Measurements from ENCODE around the gene ANKRD39. TPM values are rescaled to one million over a fixed set of nuclear protein-coding genes. Genes with fewer than 3 reads are reported as not detected.

ANKRD39 gene, protein sequence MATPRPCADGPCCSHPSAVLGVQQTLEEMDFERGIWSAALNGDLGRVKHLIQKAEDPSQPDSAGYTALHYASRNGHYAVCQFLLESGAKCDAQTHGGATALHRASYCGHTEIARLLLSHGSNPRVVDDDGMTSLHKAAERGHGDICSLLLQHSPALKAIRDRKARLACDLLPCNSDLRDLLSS
- total RNA-seq, result 10 to 100 TPM; 11.4 to 34.1 (median 26.1) TPM
- 10 to 100 TPM; 12.5 to 14.8 (median 12.6) TPM for polyA plus RNA-seq

DNA sequence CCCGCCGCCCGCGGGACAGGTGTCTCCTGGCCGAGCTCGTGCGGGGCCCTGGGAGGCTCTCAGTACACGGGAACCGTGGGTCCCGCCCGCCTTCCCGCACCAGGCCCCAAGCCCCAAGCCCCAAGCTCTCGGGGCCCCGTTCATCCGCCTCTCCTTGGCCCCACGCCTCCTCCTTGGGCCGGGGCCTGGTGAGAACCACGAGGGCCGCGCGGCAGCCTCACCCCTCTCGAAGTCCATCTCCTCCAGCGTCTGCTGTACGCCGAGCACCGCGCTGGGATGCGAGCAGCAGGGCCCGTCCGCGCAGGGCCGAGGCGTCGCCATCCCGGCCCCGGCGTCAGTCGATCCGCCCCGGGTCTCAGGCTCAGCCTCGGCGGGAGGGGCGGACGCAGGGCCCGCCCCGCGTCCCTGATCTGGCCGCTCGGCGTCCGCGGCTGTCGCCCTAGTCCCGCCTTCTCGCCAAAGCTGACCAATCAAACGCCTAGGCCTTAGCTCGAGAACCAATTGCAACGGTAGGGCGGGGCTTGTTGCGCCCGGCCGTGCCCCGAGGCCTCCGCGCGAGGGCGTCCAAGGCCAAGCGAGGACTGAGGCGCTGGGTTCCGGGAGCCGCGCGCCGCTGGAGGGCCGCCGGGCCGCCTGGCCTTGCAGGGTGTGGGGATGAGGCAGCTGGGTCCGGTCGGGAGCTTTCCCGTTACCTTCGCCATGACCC is at the start of gene ANKRD39:
TSS of gene ANKRD39 (minus strand) at position 350 of the 706 bp plus-strand sequence. CDS start at position 321, 29 bp downstream.
- Histone ChIP-seq H3K27me3 (no peaks in the 10 kb centered on the region), H3K27ac (peak within 1 kb of the TSS; percentile 87 to 100 (median 92)), H3K36me3 (peaks cover 25 to 46% (median 30%) of the 10 kb centered on the region in 4 donors), H3K4me1 (peaks cover 0 to 62% (median 54%) of the 10 kb centered on the region in 4 donors), H3K9me3 (no peaks in the 10 kb centered on the region), H3K4me3 (peak within 1 kb of the TSS; percentile 64 to 85 (median 74))
- intact Hi-C loops (cut with DNase I), result loop anchor here (1.0 to 5.0 kb wide), 8 partner anchors 10 to 254 kb away; partner anchors contain the start of genes ANKRD36, CNNM3, CNNM4 and KANSL3
- 0% methylated on average over 81 of the region's 81 CpGs for WGBS, 2 donors
- TF ChIP-seq, protein P1, sequence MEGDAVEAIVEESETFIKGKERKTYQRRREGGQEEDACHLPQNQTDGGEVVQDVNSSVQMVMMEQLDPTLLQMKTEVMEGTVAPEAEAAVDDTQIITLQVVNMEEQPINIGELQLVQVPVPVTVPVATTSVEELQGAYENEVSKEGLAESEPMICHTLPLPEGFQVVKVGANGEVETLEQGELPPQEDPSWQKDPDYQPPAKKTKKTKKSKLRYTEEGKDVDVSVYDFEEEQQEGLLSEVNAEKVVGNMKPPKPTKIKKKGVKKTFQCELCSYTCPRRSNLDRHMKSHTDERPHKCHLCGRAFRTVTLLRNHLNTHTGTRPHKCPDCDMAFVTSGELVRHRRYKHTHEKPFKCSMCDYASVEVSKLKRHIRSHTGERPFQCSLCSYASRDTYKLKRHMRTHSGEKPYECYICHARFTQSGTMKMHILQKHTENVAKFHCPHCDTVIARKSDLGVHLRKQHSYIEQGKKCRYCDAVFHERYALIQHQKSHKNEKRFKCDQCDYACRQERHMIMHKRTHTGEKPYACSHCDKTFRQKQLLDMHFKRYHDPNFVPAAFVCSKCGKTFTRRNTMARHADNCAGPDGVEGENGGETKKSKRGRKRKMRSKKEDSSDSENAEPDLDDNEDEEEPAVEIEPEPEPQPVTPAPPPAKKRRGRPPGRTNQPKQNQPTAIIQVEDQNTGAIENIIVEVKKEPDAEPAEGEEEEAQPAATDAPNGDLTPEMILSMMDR (IDR thresholded peaks at IDR 0.05), result peak; percentile 65 to 95 (median 66)
- no peak for TF ChIP-seq EP300 (IDR thresholded peaks at IDR 0.05)
- TF ChIP-seq POLR2AphosphoS5 (IDR thresholded peaks at IDR 0.05), result peak; percentile 70 to 86 (median 81)
- TF ChIP-seq POLR2A (IDR thresholded peaks at IDR 0.05), result peak; percentile 57 to 66
- peak; percentile 99 for DNase-seq

DNA sequence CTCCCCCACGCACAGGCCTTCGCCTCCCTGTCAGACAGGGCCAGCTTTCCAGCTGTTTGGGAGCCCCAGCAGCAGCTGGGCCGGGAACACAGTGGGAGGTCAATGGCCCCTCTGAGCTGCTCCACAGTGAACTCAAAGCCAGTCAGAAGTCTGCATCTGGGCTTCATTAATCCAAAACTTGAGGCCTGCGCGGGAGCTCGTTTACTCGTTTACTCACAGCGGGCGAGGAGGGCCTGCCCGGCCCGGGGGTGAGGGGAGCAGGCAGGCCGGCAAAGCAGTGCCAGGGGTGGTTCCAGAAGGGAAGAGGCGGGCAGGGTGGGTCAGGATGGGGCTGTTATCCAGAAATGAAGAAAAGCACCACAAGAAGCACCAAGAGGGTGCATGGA is 48.9 kb upstream of the ANKRD39 start:
- TF ChIP-seq POLR2AphosphoS5 (IDR thresholded peaks at IDR 0.05) (peak in 3 of 4 donors; percentile 6 to 42 (median 19)), EP300 (IDR thresholded peaks at IDR 0.05) (no peak)
- Histone ChIP-seq H3K27ac (peak overlapping the region; percentile 92 to 97 (median 93)), H3K36me3 (no peaks in the 10 kb centered on the region), H3K4me3 (peak overlapping the region; percentile 23 to 30 (median 26)), H3K9me3 (no peaks in the 10 kb centered on the region), H3K27me3 (no peaks in the 10 kb centered on the region), H3K4me1 (peaks cover 5 to 62% (median 56%) of the 10 kb centered on the region in 4 donors)
- peak; percentile 87 for DNase-seq
- 47 to 64% methylated on average over 13 of the region's 13 CpGs for whole genome bisulfite sequencing, 2 donors
- intact Hi-C loops (cut with DNase I), result loop anchor here (1.0 kb wide), 4 partner anchors 19 to 48 kb away; partner anchors contain the start of genes ANKRD39 and SEMA4C

DNA sequence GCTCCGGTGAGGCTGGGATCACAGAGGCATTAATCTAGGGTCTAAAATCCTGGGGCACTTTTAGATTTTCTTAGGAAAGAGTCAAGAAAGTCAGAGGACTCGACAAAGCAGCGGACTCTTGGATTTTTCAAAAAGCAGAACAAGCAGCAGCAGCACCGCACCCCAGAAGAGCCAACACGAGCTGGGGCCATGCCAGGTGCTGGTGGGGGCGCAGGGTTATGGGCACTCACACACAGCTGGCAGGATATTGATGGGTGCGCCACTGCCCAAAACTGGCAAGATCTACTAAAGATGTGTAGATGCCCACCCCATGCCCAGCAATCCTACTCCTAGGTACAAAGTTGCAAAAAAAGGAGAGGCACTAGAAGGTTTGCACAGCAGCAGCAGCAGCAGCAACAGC is 46.0 kb upstream of the ANKRD39 start:
- Histone ChIP-seq H3K9me3 (no peaks in the 10 kb centered on the region), H3K4me1 (peaks cover 5 to 70% (median 62%) of the 10 kb centered on the region in 4 donors), H3K27ac (peak overlapping the region; percentile 92 to 97 (median 93)), H3K27me3 (no peaks in the 10 kb centered on the region), H3K36me3 (no peaks in the 10 kb centered on the region), H3K4me3 (no peak overlapping the region)
- intact Hi-C loops (cut with DNase I), result no loop called here
- no peak for DNase-seq
- TF ChIP-seq POLR2AphosphoS5 (IDR thresholded peaks at IDR 0.05), result no peak
- TF ChIP-seq, protein P1 (IDR thresholded peaks at IDR 0.05), result no peak
- TF ChIP-seq POLR2A (IDR thresholded peaks at IDR 0.05), result no peak
- TF ChIP-seq EP300 (IDR thresholded peaks at IDR 0.05), result no peak
- WGBS, 2 donors, result 52 to 68% methylated on average over 7 of the region's 7 CpGs

DNA sequence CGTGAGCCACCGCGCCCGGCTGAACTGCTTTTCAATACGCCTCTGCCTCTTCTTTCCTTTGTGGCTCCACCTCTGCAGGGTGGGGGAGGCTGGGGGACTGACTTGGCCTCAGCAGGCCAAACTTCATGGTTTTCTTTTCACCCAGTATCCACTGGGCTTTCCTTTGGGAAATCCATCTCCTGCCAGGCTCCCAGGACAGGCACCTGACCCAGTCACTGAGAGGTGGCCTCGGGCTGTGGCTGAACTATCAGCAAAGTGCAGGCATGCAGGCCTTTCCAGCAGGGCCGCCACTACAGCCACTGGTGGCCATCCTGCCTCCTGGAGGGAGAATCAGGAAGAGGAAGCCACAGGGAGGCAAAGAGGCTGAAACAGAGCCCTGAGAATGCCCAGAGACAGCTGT is 45.5 kb upstream of the ANKRD39 start:
- Histone ChIP-seq H3K9me3 (no peaks in the 10 kb centered on the region), H3K36me3 (no peaks in the 10 kb centered on the region), H3K27ac (peak overlapping the region; percentile 92 to 97 (median 93)), H3K4me3 (no peak overlapping the region), H3K4me1 (peaks cover 5 to 70% (median 62%) of the 10 kb centered on the region in 4 donors), H3K27me3 (no peaks in the 10 kb centered on the region)
- intact Hi-C loops (cut with DNase I), result no loop called here
- DNase-seq, result no peak
- 82 to 87% methylated on average over 7 of the region's 7 CpGs for WGBS, 2 donors
- no peak for TF ChIP-seq POLR2AphosphoS5 (IDR thresholded peaks at IDR 0.05)
- no peak for TF ChIP-seq EP300 (IDR thresholded peaks at IDR 0.05)
- TF ChIP-seq, protein P1 (IDR thresholded peaks at IDR 0.05), result peak in 1 of 4 experiments; percentile 13

DNA sequence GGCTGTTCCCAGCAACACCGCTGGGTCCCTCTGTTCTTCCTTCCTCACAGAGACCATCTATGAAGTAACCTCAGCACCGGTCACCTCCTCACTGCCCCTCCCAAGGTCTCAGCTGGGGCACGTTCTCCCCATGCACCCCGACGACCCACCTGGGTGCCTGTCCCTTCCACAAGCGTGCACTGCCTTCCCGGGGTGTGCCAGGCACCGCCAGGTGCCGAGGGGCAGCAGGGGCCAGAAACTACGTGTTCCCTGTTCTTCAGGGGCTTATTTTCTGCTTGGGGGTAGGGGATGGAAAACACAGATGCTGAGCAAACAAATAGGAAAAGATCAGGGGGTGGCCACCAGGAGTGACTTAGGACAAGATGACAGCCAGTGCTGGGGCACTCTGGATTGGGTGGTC is 42.4 kb upstream of the ANKRD39 start:
- no peak overlapping the region for H3K27ac ChIP-seq
- H3K4me1 ChIP-seq, result peaks cover 0 to 56% (median 50%) of the 10 kb centered on the region in 4 donors
- intact Hi-C loops (cut with DNase I), result no loop called here
- no peak overlapping the region for H3K4me3 ChIP-seq
- no peaks in the 10 kb centered on the region for H3K27me3 ChIP-seq
- WGBS, 2 donors, result 91% methylated on average over 10 of the region's 10 CpGs
- DNase-seq, result no peak
- TF ChIP-seq POLR2A (IDR thresholded peaks at IDR 0.05) (no peak), POLR2AphosphoS5 (IDR thresholded peaks at IDR 0.05) (no peak), EP300 (IDR thresholded peaks at IDR 0.05) (no peak)
- TF ChIP-seq, protein P1 (IDR thresholded peaks at IDR 0.05), result no peak
- no peaks in the 10 kb centered on the region for H3K9me3 ChIP-seq
- no peaks in the 10 kb centered on the region for H3K36me3 ChIP-seq
